Thymus (tissue), 14 donors: Measurements from ENCODE around the gene TAS2R38. TPM values are rescaled to one million over a fixed set of nuclear protein-coding genes. Genes with fewer than 3 reads are reported as not detected.

ENCODE experiments used
- DNase-seq, 9 donors: peaks; one replicate each; pipeline ENCODE4 v3.0.0-alpha.2; 2013; ENCODE audit warnings: low spot score in 9 of 9, low read depth in 6 of 9, missing footprints in 1 of 9
- H3K27ac ChIP-seq, 2 donors: one replicate each; pipeline ENCODE4 v1.5.1; 2013; ENCODE audit warnings: control low read depth in 1 of 2, low read depth in 1 of 2, low read length in 1 of 2, mild to moderate bottlenecking in 1 of 2, moderate library complexity in 1 of 2
- H3K27me3 ChIP-seq, 2 donors: one replicate each; pipeline ENCODE4 v1.5.1; 2013; ENCODE audit warnings: low read length in 1 of 2; ENCODE audit not compliant: control insufficient read depth in 2 of 2, insufficient read depth in 1 of 2
- H3K36me3 ChIP-seq, 2 donors: one replicate each; pipeline ENCODE4 v1.5.1; 2013; ENCODE audit warnings: low read length in 1 of 2, mild to moderate bottlenecking in 1 of 2, moderate library complexity in 1 of 2; ENCODE audit not compliant: control insufficient read depth in 2 of 2, insufficient read depth in 2 of 2
- H3K4me1 ChIP-seq, 2 donors: one replicate each; pipeline ENCODE4 v1.5.1; 2013; ENCODE audit warnings: low read length in 2 of 2; ENCODE audit not compliant: control insufficient read depth in 2 of 2, insufficient read depth in 2 of 2
- H3K4me3 ChIP-seq, 2 donors: one replicate each; pipeline ENCODE4 v1.5.1; 2013; ENCODE audit warnings: low read length in 2 of 2, control low read depth in 1 of 2, mild to moderate bottlenecking in 1 of 2
- H3K9me3 ChIP-seq, 2 donors: one replicate each; pipeline ENCODE4 v1.5.1; 2013; ENCODE audit warnings: low read length in 1 of 2, mild to moderate bottlenecking in 1 of 2; ENCODE audit not compliant: control insufficient read depth in 2 of 2, insufficient read depth in 1 of 2
- WGBS: extraction: QIAGEN DNeasy Blood & Tissue Kit; methylation state at CpG from one replicate; pipeline ENCODE4 v1.1.7; 2013; 5-methylcytosine and 5-hydroxymethylcytosine counted together
- long read RNA-seq, 10 donors: transcript quantifications; one replicate each; lab custom pipeline, GENCODE V29; 2026
- polyA plus RNA-seq: library from polyadenylated mRNA; stranded (reverse); fragments of 200-250 nt; gene quantifications from one replicate; pipeline ENCODE4 v1.2.3, GENCODE V29; 2013
- total RNA-seq: library from RNA; stranded (reverse); fragments of 120-200 nt; gene quantifications from one replicate; pipeline ENCODE4 v1.2.4, GENCODE V29; 2013
- donor health status: healthy.

The TAS2R38 gene
- not detected for total RNA-seq
- 0.05 TPM for polyA plus RNA-seq
- long read RNA-seq, donor 1: 0 reads
- long read RNA-seq, donor 2: 0 reads
- long read RNA-seq, donor 3: 0 reads
- long read RNA-seq, donor 4: 0 reads
- long read RNA-seq, donor 5: 0 reads
- long read RNA-seq, donor 6: 0 reads
- long read RNA-seq, donor 7: 0 reads
- long read RNA-seq, donor 8: 0 reads
- long read RNA-seq, donor 9: 0 reads
- long read RNA-seq, donor 10: 0 reads

- H3K27me3 ChIP-seq: no peaks in the 10 kb centered on the region
Measured at GRCh38 chr7:141973673-141974072, at the start of gene TAS2R38. Gene TAS2R38 (minus strand): TSS chr7:141973773. CDS start chr7:141973689, 84 bp downstream.

GRCh38 chr7:142018154-142018553, 44.6 kb upstream of the TAS2R38 start:
- Histone ChIP-seq H3K4me3 (no peak overlapping the region), H3K9me3 (no peaks in the 10 kb centered on the region), H3K27ac (no peak overlapping the region), H3K27me3 (no peaks in the 10 kb centered on the region), H3K36me3 (no peaks in the 10 kb centered on the region), H3K4me1 (no peaks in the 10 kb centered on the region)
- WGBS: 95% methylated on average over 2 of the region's 2 CpGs
- DNase-seq: no peak

More at GRCh38 chr7:141973673-141974072, at the start of gene TAS2R38:
- WGBS: 98% methylated on average over 7 of the region's 7 CpGs
- H3K9me3 ChIP-seq: no peaks in the 10 kb centered on the region
- DNase-seq: no peak
- no peaks in the 10 kb centered on the region for H3K36me3 ChIP-seq
- H3K4me3 ChIP-seq: no peak within 1 kb of the TSS
- H3K27ac ChIP-seq: no peak within 1 kb of the TSS
- peaks cover 2 to 10% of the 10 kb centered on the region in 2 donors for H3K4me1 ChIP-seq

- Histone ChIP-seq H3K9me3 (no peaks in the 10 kb centered on the region), H3K4me3 (no peak overlapping the region), H3K27me3 (no peaks in the 10 kb centered on the region), H3K27ac (no peak overlapping the region), H3K4me1 (no peaks in the 10 kb centered on the region), H3K36me3 (no peaks in the 10 kb centered on the region)
- 85% methylated on average over 3 of the region's 3 CpGs for WGBS
- DNase-seq: no peak
Measured at GRCh38 chr7:142017451-142017850, 43.9 kb upstream of the TAS2R38 start.

GRCh38 chr7:142012825-142013511, 39.4 kb upstream of the TAS2R38 start:
- 96% methylated on average over 4 of the region's 4 CpGs for WGBS
- H3K36me3 ChIP-seq: no peaks in the 10 kb centered on the region
- no peaks in the 10 kb centered on the region for H3K27me3 ChIP-seq
- H3K9me3 ChIP-seq: no peaks in the 10 kb centered on the region
- no peaks in the 10 kb centered on the region for H3K4me1 ChIP-seq
- peak in 3 of 9 donors; percentile 1 to 7 (median 7) for DNase-seq
- H3K27ac ChIP-seq: no peak overlapping the region
- H3K4me3 ChIP-seq: no peak overlapping the region

- 95% methylated on average over 3 of the region's 3 CpGs for WGBS
- H3K9me3 ChIP-seq: no peaks in the 10 kb centered on the region
Measured at GRCh38 chr7:142010952-142011548, 37.5 kb upstream of the TAS2R38 start.

GRCh38 chr7:142009187-142009586, 35.6 kb upstream of the TAS2R38 start:
- H3K27me3 ChIP-seq: no peaks in the 10 kb centered on the region
- DNase-seq: no peak
- no peak overlapping the region for H3K4me3 ChIP-seq
- H3K36me3 ChIP-seq: no peaks in the 10 kb centered on the region
- 100% methylated on average over 1 of the region's 1 CpG for WGBS
- no peaks in the 10 kb centered on the region for H3K4me1 ChIP-seq
- H3K9me3 ChIP-seq: no peaks in the 10 kb centered on the region
- H3K27ac ChIP-seq: no peak overlapping the region

More at GRCh38 chr7:142010952-142011548, 37.5 kb upstream of the TAS2R38 start:
- no peak for DNase-seq
- no peak overlapping the region for H3K27ac ChIP-seq
- H3K4me3 ChIP-seq: no peak overlapping the region
- H3K4me1 ChIP-seq: no peaks in the 10 kb centered on the region
- H3K36me3 ChIP-seq: no peaks in the 10 kb centered on the region
- H3K27me3 ChIP-seq: no peaks in the 10 kb centered on the region

GRCh38 chr7:142006577-142006976, 33.0 kb upstream of the TAS2R38 start:
- Histone ChIP-seq H3K9me3 (no peaks in the 10 kb centered on the region), H3K36me3 (no peaks in the 10 kb centered on the region), H3K4me1 (no peaks in the 10 kb centered on the region), H3K27me3 (no peaks in the 10 kb centered on the region), H3K4me3 (no peak overlapping the region), H3K27ac (no peak overlapping the region)
- WGBS: 97% methylated on average over 2 of the region's 2 CpGs
- no peak for DNase-seq

GRCh38 chr7:142002179-142002578, 28.6 kb upstream of the TAS2R38 start:
- H3K9me3 ChIP-seq: no peaks in the 10 kb centered on the region
- H3K27ac ChIP-seq: no peak overlapping the region
- no peaks in the 10 kb centered on the region for H3K4me1 ChIP-seq
- H3K4me3 ChIP-seq: no peak overlapping the region
- H3K36me3 ChIP-seq: no peaks in the 10 kb centered on the region
- DNase-seq: no peak
- 96% methylated on average over 1 of the region's 1 CpG for WGBS
- H3K27me3 ChIP-seq: no peaks in the 10 kb centered on the region

GRCh38 chr7:142001163-142001874, 27.7 kb upstream of the TAS2R38 start:
- Histone ChIP-seq H3K36me3 (no peaks in the 10 kb centered on the region), H3K27ac (no peak overlapping the region), H3K4me3 (no peak overlapping the region), H3K4me1 (no peaks in the 10 kb centered on the region), H3K9me3 (no peaks in the 10 kb centered on the region), H3K27me3 (no peaks in the 10 kb centered on the region)
- WGBS: 94% methylated on average over 4 of the region's 4 CpGs
- DNase-seq: no peak
